SW480 (cell line): Measurements from ENCODE around the gene EPS15.
"Not testable (repeated sequence)": the region's sequence is repeated elsewhere in the genome, so short reads cannot be mapped to it uniquely, and the experiment has no call there.

ENCODE experiments used
- DNase-seq: peaks from one replicate; pipeline ENCODE4 v3.0.0-alpha.2; 2016; ENCODE audit warnings: low spot score

EPS15 gene

GRCh38 chr1:51519048-51519864, at the start of gene EPS15:
EPS15 (minus strand) TSS chr1:51519266; CDS start chr1:51519231, 35 bp downstream.
- DNase-seq, result peak; percentile 87

DNA sequence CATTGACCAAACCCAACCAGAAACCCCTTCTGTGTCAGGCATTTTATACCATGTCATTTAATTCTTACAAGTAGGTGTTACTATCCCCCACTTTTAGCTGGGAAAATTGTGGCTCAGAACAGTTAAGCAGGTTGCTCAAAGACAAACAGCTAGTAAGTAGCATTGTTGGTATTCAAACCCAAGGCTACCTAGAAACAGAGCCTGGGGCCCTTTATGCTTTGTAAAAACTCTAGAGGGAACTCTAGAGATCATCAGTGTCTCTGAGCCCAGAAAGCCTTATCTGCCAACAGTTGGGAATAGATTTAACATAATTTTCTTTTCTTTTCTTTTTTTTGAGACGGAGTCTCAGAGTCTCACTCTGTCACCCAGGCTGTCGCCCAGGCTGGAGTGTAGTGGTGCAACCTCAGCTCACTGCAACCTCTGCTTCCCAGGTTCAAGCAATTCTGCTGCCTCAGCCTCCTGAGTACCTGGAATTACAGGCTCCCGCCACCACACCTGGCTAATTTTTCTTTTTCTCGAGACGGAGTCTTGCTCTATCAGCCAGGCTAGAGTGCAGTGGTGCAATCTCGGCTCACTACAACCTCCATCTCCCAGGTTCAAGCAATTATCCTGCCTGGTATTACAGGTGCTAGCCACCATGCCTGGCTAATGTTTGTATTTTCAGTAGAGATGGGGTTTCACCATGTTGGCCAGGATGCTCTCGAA, 49.3 kb upstream of the EPS15 start:
- DNase-seq, result no peak

DNA sequence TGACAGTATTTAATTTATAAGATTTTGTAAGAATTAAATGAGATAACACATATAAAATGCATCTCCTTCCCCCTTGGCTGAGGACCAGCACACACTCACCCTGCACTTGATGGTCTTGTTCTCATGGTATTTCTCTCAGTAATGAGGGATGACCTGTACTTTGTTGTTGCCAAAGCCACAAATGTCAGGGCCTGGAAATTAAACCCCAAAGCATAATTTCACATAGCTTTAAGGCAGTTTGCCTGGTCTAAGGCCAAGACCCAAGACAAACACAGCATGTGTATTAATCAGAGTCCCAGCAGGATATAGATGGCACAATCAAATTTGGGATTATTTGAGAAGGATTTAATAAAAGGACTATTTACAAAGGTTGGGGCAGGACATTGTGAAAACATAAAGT, 48.6 kb upstream of the EPS15 start:
- DNase-seq, result no peak

- DNase-seq, result no peak
Measured at GRCh38 chr1:51566260-51566659, 47.2 kb upstream of the EPS15 start.

DNA sequence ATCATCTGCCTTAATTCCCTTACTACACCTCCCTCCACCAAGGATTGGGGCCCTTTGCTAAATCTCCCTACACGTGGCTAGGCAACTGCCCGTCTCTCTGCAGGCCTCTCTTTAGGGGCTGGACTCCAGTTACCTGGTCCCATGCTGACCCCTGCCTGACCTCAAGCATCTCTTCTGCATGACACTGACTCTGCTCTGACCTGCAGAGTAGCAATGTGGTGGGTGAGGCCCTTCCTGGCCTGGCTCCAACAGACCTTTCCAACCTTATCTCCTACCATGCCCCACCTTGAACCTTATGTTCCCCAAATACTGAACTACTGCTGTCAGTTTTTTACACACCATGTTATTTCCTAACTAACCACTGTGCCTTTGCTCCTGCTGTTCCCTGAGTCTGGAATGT, 45.9 kb upstream of the EPS15 start:
- no peak for DNase-seq

GRCh38 chr1:51564124-51564523, 45.1 kb upstream of the EPS15 start:
- DNase-seq, result no peak

- no peak for DNase-seq
Measured at GRCh38 chr1:51561702-51562101, 42.6 kb upstream of the EPS15 start.

GRCh38 chr1:51560895-51561294, 41.8 kb upstream of the EPS15 start:
- not testable (repeated sequence) for DNase-seq

- DNase-seq, result no peak
Measured at GRCh38 chr1:51560034-51560433, 41.0 kb upstream of the EPS15 start.

- no peak for DNase-seq
Measured at GRCh38 chr1:51559501-51559900, 40.4 kb upstream of the EPS15 start.

GRCh38 chr1:51559064-51559500, 40.0 kb upstream of the EPS15 start:
- DNase-seq, result no peak

DNA sequence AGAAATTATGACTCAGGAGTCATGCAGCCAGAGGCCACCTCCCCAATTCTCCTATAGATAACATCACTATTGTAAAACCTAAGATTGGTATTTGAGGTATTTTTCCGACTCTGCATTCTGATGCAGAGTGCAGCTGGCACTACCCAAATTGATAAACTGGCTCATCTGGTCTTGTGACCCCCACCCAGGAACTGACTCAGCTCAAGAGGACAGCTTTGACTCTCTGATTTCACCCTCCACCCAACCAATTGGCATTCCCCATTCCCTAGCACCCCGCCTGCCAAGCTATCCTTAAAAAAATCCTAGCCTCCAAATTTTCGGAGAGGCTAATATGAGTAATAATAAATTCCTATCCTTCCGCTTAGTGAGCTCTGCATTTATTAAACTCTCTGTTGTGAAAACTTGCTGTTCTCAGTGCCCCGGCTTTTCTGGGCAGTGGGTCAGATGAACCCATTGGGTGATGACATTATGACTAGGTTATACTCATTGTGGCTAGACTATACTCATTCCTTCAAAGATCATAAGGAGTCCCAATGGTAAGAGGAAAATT, 39.4 kb upstream of the EPS15 start:
- peak; percentile 21 for DNase-seq

GRCh38 chr1:51557168-51557567, 38.1 kb upstream of the EPS15 start:
- DNase-seq, result no peak

- no peak for DNase-seq
Measured at GRCh38 chr1:51555866-51556619, 37.0 kb upstream of the EPS15 start.

GRCh38 chr1:51553911-51554310, 34.8 kb upstream of the EPS15 start:
- DNase-seq, result no peak

DNA sequence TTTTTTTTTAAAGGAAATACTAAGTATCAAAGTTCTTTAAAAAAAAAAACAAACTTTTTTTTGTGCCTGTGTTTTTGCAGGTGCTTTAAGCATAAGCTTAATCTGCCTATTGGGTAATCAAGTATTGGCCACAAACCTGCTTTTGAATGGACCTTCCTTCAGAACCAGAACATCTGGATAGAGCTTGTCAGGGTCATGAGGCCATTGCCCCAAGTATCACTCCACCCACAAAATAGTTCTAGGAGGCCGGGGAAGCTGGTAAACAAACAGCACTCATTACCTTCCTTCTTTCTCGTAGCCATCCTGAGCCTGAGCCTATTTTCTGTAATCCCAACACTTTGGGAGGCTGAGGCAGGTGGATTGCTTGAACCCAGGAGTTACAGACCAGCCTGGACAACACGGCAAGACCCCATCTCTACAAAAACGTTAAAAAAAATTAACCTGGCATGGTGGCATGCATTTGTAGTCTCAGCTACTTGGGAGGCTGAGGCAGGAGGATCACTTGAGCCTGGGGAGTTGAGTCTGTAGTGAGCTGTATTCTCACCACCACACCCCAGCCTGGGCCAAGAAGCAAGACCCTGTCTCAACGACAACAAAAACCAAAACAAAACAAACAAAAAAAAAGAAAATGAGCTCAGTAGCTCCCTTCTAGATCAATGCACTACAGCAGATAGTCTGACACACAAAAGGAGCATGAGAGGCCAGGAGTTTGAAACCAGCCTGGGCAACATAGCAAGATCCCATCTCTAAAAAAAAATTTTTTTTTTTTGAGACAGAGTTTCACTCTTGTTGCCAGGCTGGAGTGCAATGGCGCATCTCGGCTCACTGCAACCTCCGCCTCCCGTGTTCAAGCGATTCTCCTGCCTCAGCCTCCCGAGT, 34.1 kb upstream of the EPS15 start:
- DNase-seq, result no peak

DNA sequence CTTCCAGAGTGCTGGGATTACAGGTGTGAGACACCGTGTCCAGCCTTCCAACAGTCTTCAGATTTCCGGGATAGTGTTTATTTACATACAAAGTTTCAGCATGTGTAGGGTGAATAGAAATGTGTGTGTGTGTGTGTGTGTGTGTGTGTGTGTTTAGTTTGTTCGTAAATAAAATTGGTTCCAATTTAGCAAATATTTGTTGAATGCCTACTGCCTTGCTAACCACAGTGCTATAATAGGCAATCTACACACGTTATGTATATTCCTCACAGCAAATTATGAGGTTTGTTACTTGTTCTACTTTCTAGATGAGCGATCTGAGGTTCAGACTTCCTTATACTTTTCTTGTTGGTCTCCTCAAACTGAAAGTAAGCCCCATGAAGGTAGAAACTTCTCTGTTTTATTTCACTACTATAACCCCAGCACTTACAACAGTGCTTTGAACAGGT, 32.8 kb upstream of the EPS15 start:
- DNase-seq, result no peak

- no peak for DNase-seq
Measured at GRCh38 chr1:51551081-51551480, 32.0 kb upstream of the EPS15 start.

DNA sequence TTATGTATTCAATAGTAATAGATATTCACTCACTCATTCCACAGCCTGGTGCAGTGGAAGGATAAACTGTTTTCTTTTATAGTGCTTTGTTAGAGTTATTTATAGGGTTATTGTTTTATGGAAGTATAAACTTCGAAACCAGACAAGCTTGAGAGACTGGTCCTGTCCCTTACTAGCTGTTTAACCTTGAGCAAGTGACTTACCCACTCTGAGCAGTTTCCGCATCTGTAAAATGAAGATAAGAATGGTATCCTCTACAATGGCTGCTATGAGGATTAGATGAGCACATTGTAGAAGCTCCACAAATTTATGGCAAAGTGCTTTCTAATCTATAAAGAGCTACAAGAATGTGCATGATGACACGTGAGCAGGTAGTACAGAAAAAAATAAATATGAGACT, 30.8 kb upstream of the EPS15 start:
- DNase-seq, result no peak

- no peak for DNase-seq
Measured at GRCh38 chr1:51549016-51549619, 30.1 kb upstream of the EPS15 start.

- DNase-seq, result no peak
Measured at GRCh38 chr1:51543858-51544257, 24.8 kb upstream of the EPS15 start.
